ENCODE results near the gene WDR83.
"Not testable (repeated sequence)": the region's sequence is repeated elsewhere in the genome, so short reads cannot be mapped to it uniquely, and the experiment has no call there.

Gene WDR83

GRCh38 chr19:12695096-12695495 is 28.5 kb downstream of the WDR83 start:
- H3K4me3 ChIP-seq (ENCODE audit: low read depth, low read length): peak overlapping the region; percentile 97
- no peak for DNase-seq (ENCODE audit: low read depth)
- no peak for TF ChIP-seq CTCF (IDR thresholded peaks at IDR 0.05; ENCODE audit: control insufficient read depth, extremely low read depth, insufficient read depth)

GRCh38 chr19:12695514-12695913 is 28.9 kb downstream of the WDR83 start:
- no peak for DNase-seq (ENCODE audit: low read depth)
- peak overlapping the region; percentile 97 for H3K4me3 ChIP-seq (ENCODE audit: low read depth, low read length)
- TF ChIP-seq CTCF (IDR thresholded peaks at IDR 0.05; ENCODE audit: control insufficient read depth, extremely low read depth, insufficient read depth): no peak

DNA sequence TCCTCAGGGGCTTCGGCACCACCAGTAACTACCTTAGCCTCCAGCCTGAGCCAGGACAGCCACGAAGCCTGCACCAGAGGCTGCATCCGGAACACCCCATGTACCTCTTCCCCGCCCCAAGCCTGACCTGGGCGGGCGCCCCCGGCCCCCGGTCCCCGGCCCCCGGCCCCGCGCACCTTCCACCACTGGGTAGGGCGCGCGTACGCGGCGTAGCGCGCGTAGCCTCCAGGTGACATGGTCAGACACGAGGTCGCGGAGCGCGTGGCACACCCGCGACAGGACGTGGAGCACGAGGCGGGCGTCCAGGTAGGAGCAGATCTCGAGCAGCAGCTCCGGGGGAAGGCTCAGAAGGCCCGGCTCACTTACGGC is 29.4 kb downstream of the WDR83 start:
- no peak for TF ChIP-seq CTCF (IDR thresholded peaks at IDR 0.05; ENCODE audit: control insufficient read depth, extremely low read depth, insufficient read depth)
- peak overlapping the region; percentile 97 for H3K4me3 ChIP-seq (ENCODE audit: low read depth, low read length)
- no peak for DNase-seq (ENCODE audit: low read depth)

GRCh38 chr19:12696366-12697335 is 30.0 kb downstream of the WDR83 start, which contains the start of gene FBXW9:
Gene FBXW9, minus strand, starts transcription at chr19:12696631. Its CDS starts 50 bp downstream, at chr19:12696581.
- TF ChIP-seq CTCF (IDR thresholded peaks at IDR 0.05; ENCODE audit: control insufficient read depth, extremely low read depth, insufficient read depth): no peak
- DNase-seq (ENCODE audit: low read depth): peak; percentile 85
- H3K4me3 ChIP-seq (ENCODE audit: low read depth, low read length): peak within 1 kb of the TSS; percentile 97

GRCh38 chr19:12697425-12697824 is 30.8 kb downstream of the WDR83 start:
- H3K4me3 ChIP-seq (ENCODE audit: low read depth, low read length): peak overlapping the region; percentile 97
- not testable (repeated sequence) for DNase-seq (ENCODE audit: low read depth)

- H3K4me3 ChIP-seq (ENCODE audit: low read depth, low read length): no peak overlapping the region
- TF ChIP-seq CTCF (IDR thresholded peaks at IDR 0.05; ENCODE audit: control insufficient read depth, extremely low read depth, insufficient read depth): no peak
- no peak for DNase-seq (ENCODE audit: low read depth)
Observed at GRCh38 chr19:12698138-12698537, 31.5 kb downstream of the WDR83 start.

GRCh38 chr19:12701596-12702282 is 35.1 kb downstream of the WDR83 start:
- no peak overlapping the region for H3K4me3 ChIP-seq (ENCODE audit: low read depth, low read length)
- no peak for TF ChIP-seq CTCF (IDR thresholded peaks at IDR 0.05; ENCODE audit: control insufficient read depth, extremely low read depth, insufficient read depth)
- no peak for DNase-seq (ENCODE audit: low read depth)

All from LNCaP clone FGC (cell line).